LNCAP (cell line): ENCODE measurements around the gene MKLN1.

Experiments
- CTCF ChIP-seq: fragments of 450-650 bp; IDR thresholded peaks from 2 replicates; pipeline ENCODE4 v1.5.1; 2017; ENCODE audit warnings: mild to moderate bottlenecking

Gene MKLN1

DNA sequence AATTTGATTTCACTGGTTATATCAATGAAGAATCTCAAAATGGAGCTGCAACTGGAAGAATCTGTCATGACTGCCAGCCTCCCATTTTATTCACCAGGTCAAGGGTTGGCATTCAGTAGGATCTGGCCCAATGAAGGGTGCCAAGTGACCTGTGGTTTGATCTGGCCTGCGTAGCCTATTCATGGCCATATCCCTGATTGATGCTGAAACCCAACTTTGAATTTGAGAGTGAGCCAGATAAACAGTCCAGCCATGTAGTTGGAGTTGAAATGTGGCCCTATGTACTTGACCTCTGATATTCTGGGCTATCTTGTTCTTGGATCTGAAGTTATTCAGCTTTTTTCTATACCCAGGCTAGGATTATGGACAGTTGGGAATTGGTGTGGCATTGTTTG is 1.5 kb downstream of the MKLN1 start:
- TF ChIP-seq CTCF: no peak

DNA sequence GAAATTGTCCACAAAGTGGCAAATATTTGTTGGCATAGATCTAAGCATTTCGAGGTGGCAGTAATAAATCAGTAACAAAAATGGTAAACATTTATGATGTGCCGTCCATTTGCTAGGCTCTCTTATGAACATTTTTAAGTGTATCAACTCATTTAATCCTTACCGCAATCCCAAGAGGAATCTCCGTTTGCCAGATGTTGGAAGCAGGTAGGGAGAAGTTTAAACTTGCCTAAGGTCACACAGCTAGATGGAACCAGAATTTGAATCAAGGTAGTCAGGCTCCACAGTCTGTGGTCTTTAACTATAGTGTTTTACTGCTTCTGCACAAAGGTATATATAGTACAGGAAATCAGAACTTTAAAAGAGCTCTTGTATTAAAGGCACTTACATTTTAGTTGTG is 2.6 kb downstream of the MKLN1 start:
- TF ChIP-seq CTCF: no peak

- no peak for TF ChIP-seq CTCF
These were observed 4.1 kb downstream of the MKLN1 start for GRCh38 chr7:131331806-131332205.

- TF ChIP-seq CTCF: no peak
These were observed 8.1 kb downstream of the MKLN1 start for GRCh38 chr7:131335639-131336381.

- TF ChIP-seq CTCF: no peak
These were observed 9.3 kb downstream of the MKLN1 start for GRCh38 chr7:131336956-131337355.

- no peak for TF ChIP-seq CTCF
These were observed 10.5 kb downstream of the MKLN1 start for GRCh38 chr7:131338173-131338572.

GRCh38 chr7:131338691-131339390 is 11.2 kb downstream of the MKLN1 start:
- TF ChIP-seq CTCF: no peak
